MM.1S (cell line): ENCODE results near the gene ZFP14.
"Not testable (repeated sequence)": the region's sequence is repeated elsewhere in the genome, so short reads cannot be mapped to it uniquely, and the experiment has no call there.

Experiments
- DNase-seq: peaks from one replicate; pipeline ENCODE4 v3.0.0-alpha.2; 2015
- H2AFZ ChIP-seq: fragments of 300-600 bp; sonication (generic); 2 replicates; pipeline ENCODE4 v1.6.0; 2016; ENCODE audit warnings: antibody characterized with exemption, low read length
- H3F3A ChIP-seq: fragments of 300-600 bp; sonication (generic); 2 replicates; pipeline ENCODE4 v1.6.1; 2016; ENCODE audit warnings: mild to moderate bottlenecking, antibody characterized with exemption, low read length, moderate library complexity, mixed read lengths; ENCODE audit not compliant: insufficient read depth
- H3K27ac ChIP-seq: fragments of 300-600 bp; sonication (generic); 2 replicates; pipeline ENCODE4 v1.5.1; 2016; ENCODE audit warnings: mild to moderate bottlenecking, low read length
- H3K27me3 ChIP-seq: fragments of 300-600 bp; sonication (generic); replicated peaks from 2 replicates; pipeline ENCODE4 v1.6.0; 2016; ENCODE audit warnings: low read length; ENCODE audit not compliant: insufficient read depth
- H3K36me3 ChIP-seq: fragments of 300-600 bp; sonication (generic); replicated peaks from 2 replicates; pipeline ENCODE4 v1.6.1; 2016; ENCODE audit warnings: mild to moderate bottlenecking, low read length, mixed read lengths; ENCODE audit not compliant: insufficient read depth
- H3K4me1 ChIP-seq: fragments of 300-600 bp; sonication (generic); 2 replicates; pipeline ENCODE4 v1.6.1; 2016; ENCODE audit warnings: low read length, mixed read lengths
- H3K4me2 ChIP-seq: fragments of 300-600 bp; sonication (generic); 2 replicates; pipeline ENCODE4 v1.6.0; 2016; ENCODE audit warnings: low read depth, low read length
- H3K4me3 ChIP-seq: fragments of 300-600 bp; sonication (generic); 2 replicates; pipeline ENCODE4 v1.5.1; 2016; ENCODE audit warnings: low read length, mixed read lengths
- H3K79me2 ChIP-seq: fragments of 300-600 bp; sonication (generic); 2 replicates; pipeline ENCODE4 v1.6.1; 2016; ENCODE audit warnings: mixed run types, low read length, mixed read lengths
- H3K9ac ChIP-seq: fragments of 300-600 bp; sonication (generic); 2 replicates; pipeline ENCODE4 v1.6.1; 2016; ENCODE audit warnings: low read length, mixed read lengths
- H3K9me2 ChIP-seq: fragments of 300-600 bp; sonication (generic); replicated peaks from 2 replicates; pipeline ENCODE4 v1.6.1; 2016; ENCODE audit warnings: mild to moderate bottlenecking, low read length, mixed read lengths; ENCODE audit not compliant: insufficient read depth
- H3K9me3 ChIP-seq: fragments of 300-600 bp; sonication (generic); replicated peaks from 2 replicates; pipeline ENCODE4 v1.6.1; 2016; ENCODE audit warnings: mild to moderate bottlenecking, low read length, mixed read lengths; ENCODE audit not compliant: insufficient read depth
- H4K20me1 ChIP-seq: fragments of 300-600 bp; sonication (generic); 2 replicates; pipeline ENCODE4 v1.6.1; 2016; ENCODE audit warnings: mild to moderate bottlenecking, low read length, moderate library complexity, mixed read lengths; ENCODE audit not compliant: insufficient read depth
- EZH2 ChIP-seq: fragments of 300-600 bp; sonication (generic); optimal IDR thresholded peaks from 2 replicates; pipeline ENCODE3; 2017; ENCODE audit warnings: low read depth, mild to moderate bottlenecking, antibody characterized with exemption, low read length, mixed read lengths
- EZH2phosphoT487 ChIP-seq: fragments of 300-600 bp; sonication (generic); IDR thresholded peaks from 2 replicates; pipeline ENCODE4 v1.6.1; 2018; ENCODE audit warnings: antibody characterized with exemption, low read length
- TF ChIP-seq, protein P1 (sequence below): fragments of 300-600 bp; sonication (generic); IDR thresholded peaks from 2 replicates; pipeline ENCODE4 v1.5.1; 2016; ENCODE audit warnings: antibody characterized with exemption, low read length, mixed read lengths

ZFP14 gene

DNA sequence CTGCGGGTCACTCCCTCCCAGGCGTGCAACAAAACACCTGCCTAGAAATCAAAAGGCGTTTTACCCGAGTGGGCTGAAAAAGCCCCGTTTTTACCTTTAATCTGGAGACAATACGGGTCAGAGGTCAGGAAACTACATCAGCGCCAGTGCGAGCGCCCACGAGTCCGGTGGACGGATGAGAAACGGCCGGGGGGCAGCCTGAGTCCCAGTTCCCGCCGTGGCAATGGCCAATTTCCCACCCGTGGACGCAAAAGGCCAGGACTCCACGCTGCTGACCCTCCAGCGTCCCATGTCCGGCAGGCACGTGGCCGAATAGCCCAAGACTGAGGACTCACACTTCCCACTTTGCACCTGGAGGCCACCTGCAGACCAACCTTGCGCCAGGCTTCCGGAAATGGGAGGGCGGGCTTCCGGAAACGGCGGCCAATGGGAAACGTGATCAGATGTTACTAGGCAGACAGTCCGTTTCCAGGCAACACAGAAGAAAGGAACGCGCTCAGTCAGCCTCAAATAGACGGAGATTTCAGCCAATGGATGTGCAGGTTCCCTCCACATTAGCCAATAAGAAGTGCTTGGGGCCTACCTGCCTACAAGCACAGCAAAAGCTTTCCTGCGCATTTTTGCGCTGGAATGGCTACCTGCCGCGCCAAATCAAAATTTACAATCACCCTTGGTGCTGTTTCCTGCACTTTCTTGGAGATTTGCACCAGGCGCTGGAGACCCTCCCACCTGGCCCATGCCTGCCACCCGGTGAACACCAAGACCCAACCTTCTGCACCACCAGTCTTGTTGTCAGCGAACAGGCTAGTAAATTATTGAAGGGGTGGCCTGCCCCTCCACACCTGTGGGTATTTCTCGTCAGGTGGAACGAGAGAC lies 47.4 kb downstream of the ZFP14 start:
- no peaks in the 10 kb centered on the region for H3K4me1 ChIP-seq
- peak; percentile 70 for DNase-seq
- no peaks in the 10 kb centered on the region for H4K20me1 ChIP-seq
- no peaks in the 10 kb centered on the region for H3K9me3 ChIP-seq
- TF ChIP-seq EZH2phosphoT487: no peak
- TF ChIP-seq, protein P1, sequence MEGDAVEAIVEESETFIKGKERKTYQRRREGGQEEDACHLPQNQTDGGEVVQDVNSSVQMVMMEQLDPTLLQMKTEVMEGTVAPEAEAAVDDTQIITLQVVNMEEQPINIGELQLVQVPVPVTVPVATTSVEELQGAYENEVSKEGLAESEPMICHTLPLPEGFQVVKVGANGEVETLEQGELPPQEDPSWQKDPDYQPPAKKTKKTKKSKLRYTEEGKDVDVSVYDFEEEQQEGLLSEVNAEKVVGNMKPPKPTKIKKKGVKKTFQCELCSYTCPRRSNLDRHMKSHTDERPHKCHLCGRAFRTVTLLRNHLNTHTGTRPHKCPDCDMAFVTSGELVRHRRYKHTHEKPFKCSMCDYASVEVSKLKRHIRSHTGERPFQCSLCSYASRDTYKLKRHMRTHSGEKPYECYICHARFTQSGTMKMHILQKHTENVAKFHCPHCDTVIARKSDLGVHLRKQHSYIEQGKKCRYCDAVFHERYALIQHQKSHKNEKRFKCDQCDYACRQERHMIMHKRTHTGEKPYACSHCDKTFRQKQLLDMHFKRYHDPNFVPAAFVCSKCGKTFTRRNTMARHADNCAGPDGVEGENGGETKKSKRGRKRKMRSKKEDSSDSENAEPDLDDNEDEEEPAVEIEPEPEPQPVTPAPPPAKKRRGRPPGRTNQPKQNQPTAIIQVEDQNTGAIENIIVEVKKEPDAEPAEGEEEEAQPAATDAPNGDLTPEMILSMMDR: no peak
- no peak for TF ChIP-seq EZH2
- H3K9ac ChIP-seq: no peak overlapping the region
- no peaks in the 10 kb centered on the region for H3K79me2 ChIP-seq
- no peaks in the 10 kb centered on the region for H3K27me3 ChIP-seq
- H3K9me2 ChIP-seq: no peaks in the 10 kb centered on the region
- peak overlapping the region; percentile 39 for H2AFZ ChIP-seq
- H3K36me3 ChIP-seq: no peaks in the 10 kb centered on the region
- H3K4me3 ChIP-seq: peak overlapping the region; percentile 45; the same call in 1 of the 2 replicates
- H3K4me2 ChIP-seq: peak overlapping the region; percentile 16; the same call in 1 of the 2 replicates
- H3F3A ChIP-seq: no peaks in the 10 kb centered on the region
- H3K27ac ChIP-seq: no peak overlapping the region

DNA sequence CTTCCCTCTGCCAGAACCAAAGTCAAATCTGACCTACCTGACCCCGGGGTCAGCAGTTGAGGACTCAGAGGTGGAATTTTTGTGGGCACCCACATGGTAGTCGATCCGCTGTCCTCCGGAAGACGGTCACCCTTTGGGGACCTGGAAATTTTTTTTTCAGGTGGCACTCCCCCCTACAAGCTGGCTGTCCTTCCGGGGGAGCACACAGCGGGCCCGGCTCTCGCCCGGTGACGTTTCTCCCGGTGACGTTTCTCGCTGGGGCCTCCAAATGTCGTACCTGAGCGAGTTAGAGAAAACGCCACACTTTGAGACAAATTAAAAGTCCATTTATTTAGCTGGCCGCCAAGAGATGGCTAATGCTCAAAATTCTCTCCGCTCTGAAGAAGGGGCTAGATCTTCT lies 48.8 kb downstream of the ZFP14 start:
- Histone ChIP-seq H3K4me3 (no peak overlapping the region), H3F3A (no peaks in the 10 kb centered on the region), H3K4me2 (no peak overlapping the region), H3K4me1 (no peaks in the 10 kb centered on the region), H3K27me3 (no peaks in the 10 kb centered on the region), H3K9me3 (no peaks in the 10 kb centered on the region), H3K9me2 (no peaks in the 10 kb centered on the region), H4K20me1 (no peaks in the 10 kb centered on the region), H3K9ac (no peak overlapping the region), H2AFZ (no peak overlapping the region), H3K27ac (no peak overlapping the region), H3K79me2 (no peaks in the 10 kb centered on the region), H3K36me3 (no peaks in the 10 kb centered on the region)
- no peak for DNase-seq
- TF ChIP-seq, protein P1: no peak
- TF ChIP-seq EZH2phosphoT487 (no peak), EZH2 (no peak)

DNA sequence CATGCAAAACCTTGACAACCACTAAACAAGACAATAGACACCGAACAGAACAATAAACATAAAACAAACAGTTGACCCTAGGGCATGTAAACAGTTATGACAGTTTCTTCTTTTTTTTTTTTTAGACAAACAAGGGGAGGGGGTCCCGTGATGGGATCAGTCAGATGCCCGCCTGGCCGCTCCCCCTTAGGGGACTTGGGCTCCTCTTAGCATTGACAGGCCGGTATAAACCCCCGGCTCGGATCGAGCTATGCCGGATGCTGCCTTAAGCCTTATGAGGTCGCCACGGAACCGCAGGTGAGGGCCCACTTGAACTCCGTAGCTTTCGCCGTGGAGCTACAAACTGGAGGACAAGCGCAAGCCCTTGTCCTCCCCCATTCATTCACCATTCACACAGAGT lies 49.5 kb downstream of the ZFP14 start:
- not testable (repeated sequence) for H3K4me3 ChIP-seq, H3F3A ChIP-seq, H2AFZ ChIP-seq, DNase-seq, H4K20me1 ChIP-seq, H3K79me2 ChIP-seq, H3K9me3 ChIP-seq, H3K27ac ChIP-seq, H3K4me2 ChIP-seq, H3K27me3 ChIP-seq, H3K9ac ChIP-seq, H3K9me2 ChIP-seq, H3K4me1 ChIP-seq, H3K36me3 ChIP-seq

DNA sequence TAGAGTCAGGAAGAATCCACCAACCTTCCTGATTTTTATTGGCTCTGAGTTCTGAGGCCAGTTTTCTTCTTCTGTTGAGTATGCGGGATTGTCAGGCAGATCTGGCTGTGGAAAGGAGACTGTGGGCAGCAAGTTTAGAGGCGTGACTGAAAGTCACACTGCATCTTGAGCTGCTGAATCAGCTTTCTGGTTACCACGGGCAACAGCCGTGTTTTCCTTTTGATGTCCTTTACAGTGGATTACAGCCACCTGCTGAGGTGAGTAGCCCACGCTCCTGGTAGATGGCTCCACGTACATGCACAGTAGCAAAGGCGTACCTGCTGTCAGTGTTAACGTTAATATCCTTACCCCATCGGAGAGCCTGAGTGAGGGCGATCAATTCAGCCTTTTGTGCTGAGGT lies 52.4 kb downstream of the ZFP14 start:
- H3K79me2 ChIP-seq, H3K4me2 ChIP-seq, H2AFZ ChIP-seq, H3K36me3 ChIP-seq, H3K4me3 ChIP-seq, H3K9ac ChIP-seq, H3K27me3 ChIP-seq, H3K9me3 ChIP-seq, H3K27ac ChIP-seq, H3K4me1 ChIP-seq, H3K9me2 ChIP-seq, H4K20me1 ChIP-seq, H3F3A ChIP-seq, DNase-seq: not testable (repeated sequence)

DNA sequence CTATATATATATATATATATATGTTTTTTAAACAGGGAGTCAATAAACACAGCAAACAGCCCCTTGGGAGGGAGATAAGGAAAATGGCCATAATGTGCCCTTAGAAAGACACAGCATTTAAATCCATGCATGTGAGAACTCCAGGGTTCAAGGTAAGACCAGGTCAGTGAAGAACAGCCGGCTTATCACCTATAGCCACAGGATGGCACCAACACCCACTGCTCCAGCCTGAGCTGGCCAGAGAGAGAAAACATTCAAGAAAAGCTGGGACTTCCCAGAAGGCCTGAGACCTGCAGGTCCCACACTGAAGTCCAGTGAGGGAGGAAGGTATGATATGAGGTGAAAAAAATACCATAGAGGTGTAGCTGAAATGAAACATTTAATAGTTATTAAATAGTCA lies 63.8 kb downstream of the ZFP14 start:
- not testable (repeated sequence) for H3K4me3 ChIP-seq, H3K4me2 ChIP-seq, DNase-seq, H2AFZ ChIP-seq, H4K20me1 ChIP-seq, H3K27me3 ChIP-seq, H3F3A ChIP-seq, H3K9ac ChIP-seq, H3K9me2 ChIP-seq, H3K9me3 ChIP-seq, H3K79me2 ChIP-seq, H3K4me1 ChIP-seq, H3K36me3 ChIP-seq, H3K27ac ChIP-seq

DNA sequence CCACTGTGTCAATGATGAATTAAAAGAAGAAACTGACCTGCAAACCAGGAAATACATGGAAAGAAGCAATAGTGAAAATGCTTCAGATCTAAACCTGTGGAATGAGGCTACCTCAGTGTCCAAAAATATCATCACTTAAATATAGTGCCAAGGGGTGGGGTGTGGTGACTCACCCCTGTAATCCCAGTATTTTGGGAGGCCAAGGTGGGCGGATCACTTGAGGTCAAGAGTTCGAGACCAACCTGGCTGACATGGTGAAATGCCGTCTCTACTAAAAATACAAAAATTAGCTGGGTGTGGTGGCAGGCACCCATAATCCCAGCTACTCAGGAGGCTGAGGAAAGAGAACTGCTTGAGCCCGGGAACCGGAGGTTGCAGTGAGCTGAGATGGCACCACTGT lies 64.9 kb downstream of the ZFP14 start:
- H3K79me2 ChIP-seq, H4K20me1 ChIP-seq, H3K4me2 ChIP-seq, H2AFZ ChIP-seq, H3K9me3 ChIP-seq, H3K36me3 ChIP-seq, H3F3A ChIP-seq, H3K4me1 ChIP-seq, H3K4me3 ChIP-seq, H3K9me2 ChIP-seq, DNase-seq, H3K27ac ChIP-seq, H3K27me3 ChIP-seq, H3K9ac ChIP-seq: not testable (repeated sequence)
